Mesothelial cell of epicardium (in vitro differentiated cells): ENCODE data around the gene FBN1. TPM values are rescaled to one million over a fixed set of nuclear protein-coding genes. Genes with fewer than 3 reads are reported as not detected.
A peak's percentile ranks its signal among the peaks of the same experiment; 100 is the strongest.

Experiments
- DNase-seq, 2 experiments: peaks; one replicate each; pipeline ENCODE4 v3.0.0; 2021; ENCODE audit warnings: low spot score in 2 of 2; ENCODE audit not compliant: unreplicated experiment in 2 of 2
- H3K27ac Mint-ChIP-seq: 2 replicates; pipeline ENCODE4 v1.8.0; 2021; ENCODE audit warnings: mixed read lengths
- H3K27me3 Mint-ChIP-seq: 2 replicates; pipeline ENCODE4 v1.8.0; 2021; ENCODE audit warnings: low read depth, mixed read lengths
- H3K36me3 Mint-ChIP-seq: 2 replicates; pipeline ENCODE4 v1.8.0; 2021; ENCODE audit warnings: mixed read lengths
- H3K4me1 Mint-ChIP-seq: 2 replicates; pipeline ENCODE4 v1.8.0; 2021; ENCODE audit warnings: mixed read lengths
- H3K4me3 Mint-ChIP-seq: 2 replicates; pipeline ENCODE4 v1.8.0; 2021; ENCODE audit warnings: mild to moderate bottlenecking, moderate library complexity, mixed read lengths
- H3K9me3 Mint-ChIP-seq: 2 replicates; pipeline ENCODE4 v1.8.0; 2021; ENCODE audit warnings: mixed read lengths
- CTCF ChIP-seq: fragments of 200-600 bp; sonication (generic); IDR thresholded peaks from one replicate; pipeline ENCODE4 v1.5.0; 2021; ENCODE audit warnings: antibody characterized with exemption; ENCODE audit not compliant: unreplicated experiment
- total RNA-seq: library from RNA; stranded (reverse); gene quantifications from 3 replicates; pipeline ENCODE4 v1.2.1, GENCODE V29; 2021

Gene FBN1
- total RNA-seq, 1 donor from 2014 or later: 67.9 TPM

GRCh38 chr15:48607846-48608245 is 37.7 kb downstream of the FBN1 start:
- Mint-ChIP-seq H3K4me3 (no peak overlapping the region), H3K36me3 (peaks cover 16% of the 10 kb centered on the region)

GRCh38 chr15:48604567-48604966 is 40.9 kb downstream of the FBN1 start:
- Mint-ChIP-seq H3K27me3 (no peaks in the 10 kb centered on the region), H3K36me3 (peaks cover 17% of the 10 kb centered on the region), H3K9me3 (peaks cover 10% of the 10 kb centered on the region), H3K4me3 (no peak overlapping the region), H3K4me1 (peaks cover 31% of the 10 kb centered on the region), H3K27ac (no peak overlapping the region)
- DNase-seq: no peak
- no peak for TF ChIP-seq CTCF

More at GRCh38 chr15:48607846-48608245, 37.7 kb downstream of the FBN1 start:
- no peaks in the 10 kb centered on the region for H3K27me3 Mint-ChIP-seq
- DNase-seq: no peak
- peaks cover 13% of the 10 kb centered on the region for H3K4me1 Mint-ChIP-seq
- H3K9me3 Mint-ChIP-seq: peaks cover 15% of the 10 kb centered on the region
- no peak overlapping the region for H3K27ac Mint-ChIP-seq
- TF ChIP-seq CTCF: no peak

- H3K36me3 Mint-ChIP-seq: peaks cover 19% of the 10 kb centered on the region
- peak overlapping the region; percentile 58 for H3K27ac Mint-ChIP-seq
- DNase-seq: no peak
- peaks cover 31% of the 10 kb centered on the region for H3K4me1 Mint-ChIP-seq
- peaks cover 10% of the 10 kb centered on the region for H3K9me3 Mint-ChIP-seq
- H3K4me3 Mint-ChIP-seq: no peak overlapping the region
- H3K27me3 Mint-ChIP-seq: no peaks in the 10 kb centered on the region
- no peak for TF ChIP-seq CTCF
Measured at GRCh38 chr15:48603922-48604321, 41.6 kb downstream of the FBN1 start.

GRCh38 chr15:48603123-48603500 is 42.4 kb downstream of the FBN1 start:
- Mint-ChIP-seq H3K36me3 (peaks cover 11% of the 10 kb centered on the region), H3K4me3 (no peak overlapping the region), H3K4me1 (peaks cover 31% of the 10 kb centered on the region), H3K9me3 (peaks cover 6% of the 10 kb centered on the region), H3K27ac (peak overlapping the region; percentile 92), H3K27me3 (no peaks in the 10 kb centered on the region)
- no peak for TF ChIP-seq CTCF
- DNase-seq: no peak

- no peak for DNase-seq
- peaks cover 31% of the 10 kb centered on the region for H3K4me1 Mint-ChIP-seq
Measured at GRCh38 chr15:48602358-48603122, 43.0 kb downstream of the FBN1 start.

More at GRCh38 chr15:48602358-48603122, 43.0 kb downstream of the FBN1 start:
- Mint-ChIP-seq H3K36me3 (peaks cover 11% of the 10 kb centered on the region), H3K9me3 (peaks cover 6% of the 10 kb centered on the region), H3K27me3 (no peaks in the 10 kb centered on the region), H3K4me3 (no peak overlapping the region), H3K27ac (peak overlapping the region; percentile 92)
- TF ChIP-seq CTCF: no peak
